K562 (cell line): ENCODE results near the gene PLD1. TPM values are rescaled to one million over a fixed set of nuclear protein-coding genes. Genes with fewer than 3 reads are reported as not detected.

ENCODE experiments used
- ATAC-seq: fragments of 200-7000 bp; cut with Tn5 transposase; 3 replicates; pipeline ENCODE4 v1.9.1; 2020; ENCODE audit warnings: moderate library complexity
- BruUV-seq: library from RNA; stranded (reverse); fragments of 400-500 nt; replicated peaks from 2 replicates; lab custom pipeline; 2021; lab: Mats Ljungman, UMichigan
- CTCF ChIA-PET: fragments of 300-600 bp; formaldehyde crosslinking; extraction: SDS; loops from one replicate; lab custom pipeline; 2021; ENCODE audit warnings: low intra/inter-chr PET ratio; lab: Yijun Ruan, JAX
- POLR2A ChIA-PET: fragments of 300-600, 350-650 bp; sonication (Branson Sonifier 250); formaldehyde crosslinking; extraction: SDS; loops from one replicate; lab custom pipeline; 2021; ENCODE audit warnings: antibody characterized with exemption, inconsistent platforms; lab: Yijun Ruan, JAX
- DNase-seq, 4 experiments: peaks; one replicate each; pipeline versions ENCODE4 v3.0.0 to v3.0.0-alpha.2; 2011 to 2018; ENCODE audit warnings: low spot score in 3 of 4, mixed read lengths in 3 of 4; ENCODE audit errors: extremely low read depth in 1 of 4
- FAIRE-seq: peaks from 2 replicates; lab custom pipeline; 2011; peaks lifted over from hg19 to GRCh38; lab: Jason Lieb, UNC
- H2AFZ ChIP-seq: 2 replicates; pipeline ENCODE4 v1.6.0; 2011; ENCODE audit warnings: low read depth, low read length, control low read depth, inconsistent platforms
- H3K27ac ChIP-seq: fragments of 200-600 bp; 3 replicates; pipeline ENCODE4 v1.8.0; 2011; ENCODE audit warnings: low read depth, mild to moderate bottlenecking, control low read depth, inconsistent platforms, low read length, moderate library complexity, mixed read lengths; ENCODE audit errors: extremely low read depth
- H3K27me3 ChIP-seq, 2 experiments: fragments of 300-600 bp in 1 of 2; 2 replicates in 1 of 2; 3 replicates in 1 of 2; pipeline versions ENCODE4 v1.6.0 to v1.8.0; 2011; ENCODE audit warnings: inconsistent platforms in 2 of 2, low read length in 2 of 2, mild to moderate bottlenecking in 1 of 2, mixed read lengths in 1 of 2, moderate library complexity in 1 of 2; ENCODE audit not compliant: control insufficient read depth in 2 of 2, insufficient read depth in 2 of 2
- H3K36me3 ChIP-seq: fragments of 300-600 bp; 3 replicates; pipeline ENCODE4 v1.8.0; 2011; ENCODE audit warnings: mild to moderate bottlenecking, low read length, inconsistent platforms; ENCODE audit not compliant: control insufficient read depth, insufficient read depth
- H3K4me1 ChIP-seq, 2 experiments: fragments of 200-600 bp in 1 of 2; replicated peaks in 1 of 2; 2 replicates in 1 of 2; 3 replicates in 1 of 2; pipeline versions ENCODE4 v1.5.1 to v1.8.0; 2011; ENCODE audit warnings: inconsistent platforms in 2 of 2, low read length in 2 of 2, mild to moderate bottlenecking in 1 of 2, mixed read lengths in 1 of 2, moderate library complexity in 1 of 2; ENCODE audit not compliant: control insufficient read depth in 2 of 2, insufficient read depth in 2 of 2
- H3K4me2 ChIP-seq: 2 replicates; pipeline ENCODE4 v1.6.1; 2011; ENCODE audit warnings: low read length, control low read depth, inconsistent platforms, mixed read lengths; ENCODE audit not compliant: insufficient read depth
- H3K4me3 ChIP-seq: fragments of 200-600 bp; sonication (generic), shearing (Covaris generic); 2 replicates; pipeline ENCODE4 v1.5.1; 2016; ENCODE audit warnings: control low read depth, inconsistent platforms
- H3K79me2 ChIP-seq: fragments of 200-600 bp; 3 replicates; pipeline ENCODE4 v1.8.0; 2011; ENCODE audit warnings: low read length, inconsistent platforms; ENCODE audit not compliant: control insufficient read depth, insufficient read depth
- H3K9ac ChIP-seq, 2 experiments: 2 replicates each; pipeline versions ENCODE4 v1.6.0 to v1.6.1; 2011; ENCODE audit warnings: low read depth in 2 of 2, low read length in 2 of 2, control low read depth in 1 of 2, inconsistent platforms in 1 of 2, mild to moderate bottlenecking in 1 of 2, mixed read lengths in 1 of 2; ENCODE audit not compliant: insufficient read depth in 1 of 2
- H3K9me1 ChIP-seq: one replicate; pipeline ENCODE4 v1.6.0; 2011; ENCODE audit warnings: inconsistent platforms, mild to moderate bottlenecking, low read length, moderate library complexity; ENCODE audit not compliant: control insufficient read depth, insufficient read depth
- H3K9me3 ChIP-seq: replicated peaks from 2 replicates; pipeline ENCODE4 v1.5.1; 2011; ENCODE audit warnings: low read depth, low read length, inconsistent platforms; ENCODE audit not compliant: control insufficient read depth, insufficient read depth
- H4K20me1 ChIP-seq: replicated peaks from 2 replicates; pipeline ENCODE4 v1.6.1; 2011; ENCODE audit warnings: low read length, inconsistent platforms, mixed read lengths; ENCODE audit not compliant: control insufficient read depth, insufficient read depth
- NCOA6 ChIP-seq: fragments of 450-650 bp; IDR thresholded peaks from 2 replicates; pipeline ENCODE4 v1.6.1; 2017; ENCODE audit warnings: mild to moderate bottlenecking
- PHF8 ChIP-seq: fragments of 200-600 bp; sonication (generic); IDR thresholded peaks from 2 replicates; pipeline ENCODE4 v1.6.1; 2012; ENCODE audit warnings: mixed run types, mild to moderate bottlenecking, inconsistent platforms, low read length, moderate library complexity, borderline replicate concordance
- RNF2 ChIP-seq: sonication (generic); IDR thresholded peaks from 2 replicates; pipeline ENCODE4 v1.6.1; 2016
- ZBTB40 ChIP-seq, 2 experiments: fragments of 450-650 bp in 1 of 2; sonication (generic) in 1 of 2; formaldehyde crosslinking in 1 of 2; IDR thresholded peaks; 2 replicates each; pipeline versions ENCODE4 v1.7.1 to v1.9.0; 2016 to 2022; ENCODE audit warnings: inconsistent platforms in 1 of 2, mild to moderate bottlenecking in 1 of 2, missing genetic modification reagents in 1 of 2
- ZFP36 ChIP-seq: fragments of 150-350 bp; IDR thresholded peaks from 2 replicates; pipeline ENCODE4 v1.6.1; 2018; ENCODE audit warnings: low read length, low read depth; ENCODE audit not compliant: partially characterized antibody
- WGBS: fragments of 100-300 bp; shearing (Covaris generic); methylation state at CpG from one replicate; pipeline ENCODE4 v1.1.6; 2016; ENCODE audit warnings: low coverage, mixed read lengths; ENCODE audit not compliant: insufficient coverage; ENCODE audit errors: missing lambda C conversion rate; 5-methylcytosine and 5-hydroxymethylcytosine counted together
- in situ Hi-C: fragments of 300-500 bp; cut with MboI; formaldehyde crosslinking; loops from 4 replicates; pipeline ENCODE4 v1.15.0; 2018; ENCODE audit warnings: inconsistent platforms, mixed read lengths
- intact Hi-C: fragments of 100-400 bp; cut with micrococcal nuclease; formaldehyde crosslinking; loops from 2 replicates; pipeline ENCODE4 v1.14.2; 2022
- polyA plus RNA-seq, 8 experiments: library from polyadenylated mRNA; depleted of rRNA in 4 of 8; stranded (reverse) in 5 of 8; unstranded in 3 of 8; fragments of >200 nt; fragmentation: Nextera tagmentation in 2 of 8; fragmentation: Illumina TruSeq in 1 of 8; extraction: Ambion mirVana in 2 of 8; extraction: Trizol in 1 of 8; gene quantifications; 2 replicates each; pipeline versions ENCODE4 v1.2.1 to v1.2.3, GENCODE V29; 2011 to 2014; ENCODE audit warnings: inconsistent platforms in 1 of 8, missing spikeins in 1 of 8
- total RNA-seq, 7 experiments: library from RNA; depleted of rRNA in 6 of 7; stranded (reverse); fragments of >200 nt in 6 of 7; fragmentation: Illumina TruSeq in 2 of 7; extraction: Trizol in 2 of 7; gene quantifications; 2 replicates each; pipeline versions ENCODE4 v1.2.1 to v1.2.3, GENCODE V29; 2011 to 2021; ENCODE audit warnings: low replicate concordance in 1 of 7

The PLD1 gene
- total and polyA plus RNA-seq, 9 of the 15 experiments (the other 6 are each of a cell fraction or from before 2014, with no cell fraction given) = 8.4 to 26.1 (median 18.6) TPM

GRCh38 chr3:171768986-171769385 is 41.3 kb downstream of the PLD1 start:
- no peak for DNase-seq
- no peak overlapping the region for H3K9ac ChIP-seq
- H3K79me2 ChIP-seq = peaks cover 10% of the 10 kb centered on the region; the same call in 2 of the 3 replicates
- 17% methylated on average over 4 of the region's 4 CpGs for WGBS
- H3K4me1 ChIP-seq = peaks cover 0 to 6% of the 10 kb centered on the region in 2 experiments; a peak in 2 of 5 replicates
- no peaks in the 10 kb centered on the region for H3K27me3 ChIP-seq
- H3K4me2 ChIP-seq = no peak overlapping the region
- no peaks in the 10 kb centered on the region for H4K20me1 ChIP-seq
- no peaks in the 10 kb centered on the region for H3K9me3 ChIP-seq
- no peaks in the 10 kb centered on the region for H3K36me3 ChIP-seq
- in situ Hi-C loops (no loop called here), intact Hi-C loops (no loop called here)
- H2AFZ ChIP-seq = no peak overlapping the region
- no peak overlapping the region for H3K27ac ChIP-seq
- CTCF ChIA-PET = no interaction called here
- ATAC-seq = no peak
- H3K4me3 ChIP-seq = no peak overlapping the region
- no peaks in the 10 kb centered on the region for H3K9me1 ChIP-seq
- BruUV-seq = no TSS peak
- FAIRE-seq = no peak
- POLR2A ChIA-PET = interaction anchor here (0.7 kb wide), 1 partner anchor 371 kb away, joined by 3 read pairs; no protein-coding TSS in a partner anchor
- TF ChIP-seq PHF8 = no peak
- no peak for TF ChIP-seq ZFP36
- no peak for TF ChIP-seq RNF2
- TF ChIP-seq ZBTB40 (IDR thresholded peaks at IDR 0.05) = no peak
- TF ChIP-seq ZBTB40 (CRISPR knock-in tag; IDR thresholded peaks at IDR 0.05) = no peak
- TF ChIP-seq NCOA6 = no peak
